ENCODE results near the gene TCERG1L.

GRCh38 chr10:131172433-131172832 is 139.1 kb downstream of the TCERG1L start:
- TF ChIP-seq CTCF (IDR thresholded peaks at IDR 0.05; ENCODE audit: insufficient read depth, low read length) (no peak), POLR2AphosphoS5 (IDR thresholded peaks at IDR 0.05; ENCODE audit: low read depth) (no peak), REST (IDR thresholded peaks at IDR 0.05; ENCODE audit: insufficient replicate concordance, low read depth) (no peak)
